Stimulated activated naive CD4-positive, alpha-beta T cell treated with Interleukin-2 at 50 U/mL for 16 hours (primary cell): ENCODE data around the gene FGF13.

Experiments
- DNase-seq: peaks from one replicate; lab custom pipeline; 2025; lab: John Stamatoyannopoulos, UW

The FGF13 gene

GRCh38 chrX:138664016-138664415, 47.5 kb downstream of the FGF13 start:
- DNase-seq, result no peak

- no peak for DNase-seq
These were observed 60.0 kb downstream of the FGF13 start for GRCh38 chrX:138651494-138651893.

GRCh38 chrX:138648568-138648967, 62.9 kb downstream of the FGF13 start:
- DNase-seq, result no peak

- DNase-seq, result no peak
These were observed 72.5 kb downstream of the FGF13 start for GRCh38 chrX:138638996-138639395.
